ENCODE results near the gene KCNQ1.

KCNQ1 gene

GRCh38 chr11:2448661-2449547, 4.1 kb downstream of the KCNQ1 start:
- DNase-seq (ENCODE audit: low read depth), result no peak
- H3K4me3 ChIP-seq (ENCODE audit: low read length), result no peak overlapping the region
- no peak for TF ChIP-seq CTCF (IDR thresholded peaks at IDR 0.05; ENCODE audit: insufficient read depth, low read depth, low read length, missing control alignments)

- H3K4me3 ChIP-seq (ENCODE audit: low read length), result no peak overlapping the region
- DNase-seq (ENCODE audit: low read depth), result no peak
- TF ChIP-seq CTCF (IDR thresholded peaks at IDR 0.05; ENCODE audit: insufficient read depth, low read depth, low read length, missing control alignments), result no peak
These were observed 4.9 kb downstream of the KCNQ1 start for GRCh38 chr11:2449548-2450320.

GRCh38 chr11:2450321-2451041, 5.7 kb downstream of the KCNQ1 start:
- no peak for DNase-seq (ENCODE audit: low read depth)

GRCh38 chr11:2451336-2451735, 6.5 kb downstream of the KCNQ1 start:
- H3K4me3 ChIP-seq (ENCODE audit: low read length), result no peak overlapping the region
- no peak for TF ChIP-seq CTCF (IDR thresholded peaks at IDR 0.05; ENCODE audit: insufficient read depth, low read depth, low read length, missing control alignments)
- DNase-seq (ENCODE audit: low read depth), result no peak

More at GRCh38 chr11:2450321-2451041, 5.7 kb downstream of the KCNQ1 start:
- no peak for TF ChIP-seq CTCF (IDR thresholded peaks at IDR 0.05; ENCODE audit: insufficient read depth, low read depth, low read length, missing control alignments)
- H3K4me3 ChIP-seq (ENCODE audit: low read length), result no peak overlapping the region

GRCh38 chr11:2451916-2452315, 7.1 kb downstream of the KCNQ1 start:
- no peak for TF ChIP-seq CTCF (IDR thresholded peaks at IDR 0.05; ENCODE audit: insufficient read depth, low read depth, low read length, missing control alignments)
- DNase-seq (ENCODE audit: low read depth), result no peak
- H3K4me3 ChIP-seq (ENCODE audit: low read length), result no peak overlapping the region

- DNase-seq (ENCODE audit: low read depth), result no peak
- no peak for TF ChIP-seq CTCF (IDR thresholded peaks at IDR 0.05; ENCODE audit: insufficient read depth, low read depth, low read length, missing control alignments)
- H3K4me3 ChIP-seq (ENCODE audit: low read length), result no peak overlapping the region
These were observed 7.7 kb downstream of the KCNQ1 start for GRCh38 chr11:2452321-2453012.

All from epithelial cell of esophagus (primary cell).